Adrenal gland (tissue), 12 donors: Measurements from ENCODE around the gene UST. TPM values are rescaled to one million over a fixed set of nuclear protein-coding genes. Genes with fewer than 3 reads are reported as not detected.
A peak's percentile ranks its signal among the peaks of the same experiment; 100 is the strongest.
"Not testable (repeated sequence)": the region's sequence is repeated elsewhere in the genome, so short reads cannot be mapped to it uniquely, and the experiment has no call there.

Experiments used
- DNase-seq, 7 donors: peaks; one replicate each; pipeline ENCODE4 v3.0.0-alpha.2; 2019 to 2020
- H3K27ac ChIP-seq, 5 donors: fragments of 200-600 bp; sonication (generic) in 4 of 5; 1 replicate in 3 of 5; 2 replicates in 2 of 5; pipeline versions ENCODE4 v1.5.1 to v1.8.0; 2016 to 2020; ENCODE audit warnings: mild to moderate bottlenecking in 1 of 5
- H3K27me3 ChIP-seq: fragments of 200-600 bp; 2 replicates; pipeline ENCODE4 v1.8.0; 2021
- H3K36me3 ChIP-seq, 2 donors: fragments of 200-600 bp; replicated peaks in 1 of 2; 1 replicate in 1 of 2; 2 replicates in 1 of 2; pipeline versions ENCODE4 v1.5.1 to v1.8.0; 2018 to 2022
- H3K4me1 ChIP-seq, 2 donors: fragments of 200-600 bp; replicated peaks in 1 of 2; 1 replicate in 1 of 2; 2 replicates in 1 of 2; pipeline versions ENCODE4 v1.5.1 to v1.8.0; 2018 to 2021
- H3K4me3 ChIP-seq, 4 donors: fragments of 200-600 bp; sonication (generic) in 3 of 4; one replicate each; pipeline ENCODE4 v1.5.1; 2016 to 2018
- H3K9me3 ChIP-seq, 3 donors: fragments of 200-600 bp; sonication (generic) in 1 of 3; replicated peaks in 1 of 3; 1 replicate in 2 of 3; 2 replicates in 1 of 3; pipeline versions ENCODE4 v1.5.1 to v1.8.0; 2016 to 2021
- CTCF ChIP-seq, 6 experiments: fragments of 450-650 bp in 4 of 6; fragments of 200-600 bp in 2 of 6; sonication (generic) in 1 of 6; IDR thresholded peaks; 1 replicate in 5 of 6; 2 replicates in 1 of 6; pipeline versions ENCODE4 v1.5.1 to v1.8.0; 2016 to 2021; ENCODE audit warnings: antibody characterized with exemption in 6 of 6, mild to moderate bottlenecking in 2 of 6, moderate library complexity in 1 of 6
- POLR2A ChIP-seq, 2 donors: fragments of 450-650 bp; IDR thresholded peaks; one replicate each; pipeline ENCODE4 v1.6.1; 2017; ENCODE audit warnings: antibody characterized with exemption in 2 of 2, mild to moderate bottlenecking in 2 of 2, moderate library complexity in 1 of 2
- WGBS, 4 donors: extraction: QIAGEN DNeasy Blood & Tissue Kit in 2 of 4; methylation state at CpG; one replicate each; pipeline versions ENCODE4 v1.1.5 to v1.1.7; 2013 to 2017; 5-methylcytosine and 5-hydroxymethylcytosine counted together
- intact Hi-C, 2 donors: fragments of 100-400 bp; cut with DNase I; formaldehyde crosslinking; loops; one replicate each; pipeline versions ENCODE4 v1.14.1 to v1.15.0; 2022 to 2023
- polyA plus RNA-seq, 3 donors: library from polyadenylated mRNA; stranded (reverse); fragments of 200-250 nt in 2 of 3; fragments of 350-450 nt in 1 of 3; fragmentation: Illumina TruSeq in 1 of 3; extraction: RNeasy Lipid Tissue Mini Kit (QIAGEN cat#74804) in 1 of 3; gene quantifications; one replicate each; pipeline ENCODE4 v1.2.3, GENCODE V29; 2013 to 2014
- total RNA-seq, 9 donors: library from RNA; depleted of rRNA in 4 of 9; stranded (reverse); fragments of >200 nt in 4 of 9; fragments of 120-200 nt in 1 of 9; fragmentation: NEBNext Ultra II Directional in 1 of 9; extraction: Animal tissue kit (Norgen Biotek cat#: 25700) in 1 of 9; gene quantifications; one replicate each; pipeline versions ENCODE4 v1.1.0 to v1.2.4, GENCODE V29; 2013 to 2023
- donor health status: healthy with polysubstance abuse.
- donor health status: Bipolar disorder and iron deficiency.
- donor health status: DM: yes; HTN: yes; CAD: no.
- donor health status: DM: no; HTN: no; CAD: no.
- donor health status: DM: no; HTN: no; CAD: no.
- donor health status: DM: yes; HTN: yes; CAD: no.

The UST gene
- total and polyA plus RNA-seq, 12 donors, result 5.9 to 37.4 (median 18.3) TPM

- intact Hi-C loops, result no loop called here
- Histone ChIP-seq H3K9me3 (no peaks in the 10 kb centered on the region), H3K36me3 (no peaks in the 10 kb centered on the region), H3K27me3 (no peaks in the 10 kb centered on the region), H3K4me1 (peaks cover 12 to 25% of the 10 kb centered on the region in 2 donors), H3K27ac (no peak overlapping the region), H3K4me3 (no peak overlapping the region)
- no peak for TF ChIP-seq CTCF (IDR thresholded peaks at IDR 0.05)
- TF ChIP-seq POLR2A (IDR thresholded peaks at IDR 0.05), result no peak
- WGBS, 4 donors, result 85 to 89% (median 87%) methylated on average over 15 to 16 of the region's 16 CpGs
- no peak for DNase-seq
Observed at GRCh38 chr6:148851683-148852556, 105.1 kb downstream of the UST start.

- Histone ChIP-seq H3K4me1 (peaks cover 4 to 18% of the 10 kb centered on the region in 2 donors), H3K27ac (no peak overlapping the region), H3K4me3 (no peak overlapping the region), H3K36me3 (no peaks in the 10 kb centered on the region), H3K27me3 (no peaks in the 10 kb centered on the region), H3K9me3 (no peaks in the 10 kb centered on the region)
- intact Hi-C loops, result no loop called here
- DNase-seq, result no peak
- TF ChIP-seq POLR2A (IDR thresholded peaks at IDR 0.05) (no peak), CTCF (IDR thresholded peaks at IDR 0.05) (no peak)
- 89 to 95% (median 94%) methylated on average over 6 of the region's 6 CpGs for WGBS, 4 donors
Observed at GRCh38 chr6:148852688-148853087, 105.9 kb downstream of the UST start.

- H3K27me3 ChIP-seq, H3K27ac ChIP-seq, H3K9me3 ChIP-seq, intact Hi-C loops, H3K4me3 ChIP-seq, H3K36me3 ChIP-seq, DNase-seq: not testable (repeated sequence)
- peaks cover 0 to 13% of the 10 kb centered on the region in 2 donors for H3K4me1 ChIP-seq
- WGBS, 4 donors, result 94 to 98% (median 96%) methylated on average over 3 of the region's 3 CpGs
Observed at GRCh38 chr6:148853113-148853512, 106.3 kb downstream of the UST start.

GRCh38 chr6:148854096-148854495, 107.3 kb downstream of the UST start:
- Histone ChIP-seq H3K4me3 (no peak overlapping the region), H3K4me1 (peaks cover 0 to 7% of the 10 kb centered on the region in 2 donors), H3K27me3 (no peaks in the 10 kb centered on the region), H3K36me3 (no peaks in the 10 kb centered on the region), H3K27ac (no peak overlapping the region), H3K9me3 (no peaks in the 10 kb centered on the region)
- TF ChIP-seq CTCF (IDR thresholded peaks at IDR 0.05) (no peak), POLR2A (IDR thresholded peaks at IDR 0.05) (no peak)
- 29 to 37% (median 32%) methylated on average over 5 of the region's 5 CpGs for WGBS, 4 donors
- DNase-seq, result peak in 1 of 7 donors; percentile 14
- intact Hi-C loops, result no loop called here

- Histone ChIP-seq H3K9me3 (no peaks in the 10 kb centered on the region), H3K4me1 (peaks cover 0 to 7% of the 10 kb centered on the region in 2 donors)
- 81 to 87% (median 84%) methylated on average over 11 of the region's 11 CpGs for WGBS, 4 donors
Observed at GRCh38 chr6:148854992-148855391, 108.2 kb downstream of the UST start.

More at GRCh38 chr6:148854992-148855391, 108.2 kb downstream of the UST start:
- Histone ChIP-seq H3K36me3 (no peaks in the 10 kb centered on the region), H3K4me3 (no peak overlapping the region), H3K27ac (no peak overlapping the region), H3K27me3 (no peaks in the 10 kb centered on the region)
- TF ChIP-seq POLR2A (IDR thresholded peaks at IDR 0.05) (no peak), CTCF (IDR thresholded peaks at IDR 0.05) (no peak)
- no peak for DNase-seq
- intact Hi-C loops, result no loop called here
